Ureter (tissue), 1 donor: ENCODE measurements around the gene PGP. TPM values are rescaled to one million over a fixed set of nuclear protein-coding genes. Genes with fewer than 3 reads are reported as not detected.

Experiments
- DNase-seq: peaks from one replicate; pipeline ENCODE4 v3.0.0-alpha.2; 2020; ENCODE audit warnings: low spot score
- total RNA-seq: library from RNA; stranded (reverse); gene quantifications from one replicate; pipeline ENCODE4 v1.2.4, GENCODE V29; 2023
- donor health status: DM: yes; HTN: yes; CAD: no.

PGP gene
- total RNA-seq, 1 donor from 2014 or later, result 11.3 TPM

GRCh38 chr16:2166263-2167067 is 48.2 kb downstream of the PGP start:
- DNase-seq, result no peak

GRCh38 chr16:2165861-2166260 is 48.8 kb downstream of the PGP start:
- DNase-seq, result no peak

GRCh38 chr16:2163211-2163881 is 51.3 kb downstream of the PGP start:
- peak; percentile 89 for DNase-seq

- DNase-seq, result no peak
These were observed 51.9 kb downstream of the PGP start for GRCh38 chr16:2162676-2163118.

GRCh38 chr16:2161911-2162310 is 52.7 kb downstream of the PGP start:
- no peak for DNase-seq

Other genes starting within 250 kb of the PGP start
- not detected for gene RNF151, start 248.0 kb downstream of the PGP start, total RNA-seq
- gene TBL3, start 242.8 kb downstream of the PGP start, total RNA-seq, result 37.0 TPM
- 0.65 TPM for gene NOXO1, start 233.4 kb downstream of the PGP start, total RNA-seq
- gene GFER, start 230.6 kb downstream of the PGP start, total RNA-seq, result 16.5 TPM
- gene SYNGR3, start 224.9 kb downstream of the PGP start, total RNA-seq, result 0.86 TPM
- 46.4 TPM for gene ZNF598, start 205.0 kb downstream of the PGP start, total RNA-seq
- gene NPW, start 195.1 kb downstream of the PGP start, total RNA-seq, result not detected
- gene NHERF2, start 187.9 kb downstream of the PGP start, total RNA-seq, result 106 TPM
- gene NTHL1, start 167.0 kb downstream of the PGP start, total RNA-seq, result 11.8 TPM
- 178 TPM for gene TSC2, start 166.9 kb downstream of the PGP start, total RNA-seq
- 165 TPM for gene PKD1, start 78.9 kb downstream of the PGP start, total RNA-seq
- 0.83 TPM for gene RAB26, start 66.2 kb downstream of the PGP start, total RNA-seq
- gene TRAF7, start 59.1 kb downstream of the PGP start, total RNA-seq, result 76.2 TPM
- 0.05 TPM for gene CASKIN1, start 18.2 kb downstream of the PGP start, total RNA-seq
- gene MLST8, start 9.4 kb downstream of the PGP start, total RNA-seq, result 37.0 TPM
- 7.4 TPM for gene BRICD5, start 4.0 kb downstream of the PGP start, total RNA-seq
- 24.7 TPM for gene E4F1, start 8.8 kb upstream of the PGP start, total RNA-seq
- gene DNASE1L2, start 21.6 kb upstream of the PGP start, total RNA-seq, result 1.5 TPM
- gene ECI1, start 36.7 kb upstream of the PGP start, total RNA-seq, result 47.8 TPM
- gene RNPS1, start 53.3 kb upstream of the PGP start, total RNA-seq, result 178 TPM
- gene ABCA3, start 125.9 kb upstream of the PGP start, total RNA-seq, result 10.4 TPM
- 7.8 TPM for gene CCNF, start 214.6 kb upstream of the PGP start, total RNA-seq
- gene TEDC2, start 245.3 kb upstream of the PGP start, total RNA-seq, result 1.5 TPM